ENCODE data around the gene MRPL42.
"Not testable (repeated sequence)": the region's sequence is repeated elsewhere in the genome, so short reads cannot be mapped to it uniquely, and the experiment has no call there.

Gene MRPL42

DNA sequence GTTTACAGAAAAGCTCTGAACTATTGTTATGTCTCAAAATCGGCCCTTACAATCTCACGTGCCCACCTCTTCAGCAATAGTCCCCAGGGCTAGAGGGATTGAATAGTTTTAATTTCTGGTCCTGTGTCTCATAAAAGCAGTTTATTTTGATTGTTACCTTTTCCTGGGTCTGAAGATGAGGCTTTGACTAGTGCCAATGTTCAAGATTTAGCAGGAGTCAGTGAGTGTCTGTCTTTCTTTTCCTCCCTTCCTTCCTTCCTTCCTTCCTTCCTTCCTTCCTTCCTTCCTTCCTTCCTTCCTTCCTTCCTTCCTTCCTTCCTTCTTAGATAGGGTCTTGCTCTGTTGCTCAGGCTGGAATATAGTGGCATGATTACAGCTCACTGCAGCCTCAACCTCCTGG, 80.5 kb downstream of the MRPL42 start:
- no peak for DNase-seq (ENCODE audit: low spot score)

DNA sequence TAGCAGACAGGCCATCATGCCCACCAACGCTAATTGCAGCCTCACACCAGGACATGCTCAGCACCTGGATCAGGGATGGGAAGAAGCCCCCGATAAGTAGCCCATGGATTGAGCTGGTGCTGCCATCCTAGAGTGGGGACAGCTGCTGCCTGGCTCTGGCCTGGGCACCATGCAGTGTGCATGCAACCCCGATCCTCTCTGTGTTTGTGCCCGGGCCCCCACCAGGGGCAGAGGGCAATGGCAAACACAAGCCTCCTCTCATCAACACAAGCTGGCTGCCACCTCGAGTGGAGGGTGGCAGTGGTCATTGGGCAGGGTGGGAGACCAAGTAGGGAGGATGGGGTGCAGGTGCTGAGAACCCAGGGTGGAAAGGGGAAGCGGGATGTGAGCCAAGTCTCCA, 81.9 kb downstream of the MRPL42 start:
- DNase-seq (ENCODE audit: low spot score) = no peak

DNA sequence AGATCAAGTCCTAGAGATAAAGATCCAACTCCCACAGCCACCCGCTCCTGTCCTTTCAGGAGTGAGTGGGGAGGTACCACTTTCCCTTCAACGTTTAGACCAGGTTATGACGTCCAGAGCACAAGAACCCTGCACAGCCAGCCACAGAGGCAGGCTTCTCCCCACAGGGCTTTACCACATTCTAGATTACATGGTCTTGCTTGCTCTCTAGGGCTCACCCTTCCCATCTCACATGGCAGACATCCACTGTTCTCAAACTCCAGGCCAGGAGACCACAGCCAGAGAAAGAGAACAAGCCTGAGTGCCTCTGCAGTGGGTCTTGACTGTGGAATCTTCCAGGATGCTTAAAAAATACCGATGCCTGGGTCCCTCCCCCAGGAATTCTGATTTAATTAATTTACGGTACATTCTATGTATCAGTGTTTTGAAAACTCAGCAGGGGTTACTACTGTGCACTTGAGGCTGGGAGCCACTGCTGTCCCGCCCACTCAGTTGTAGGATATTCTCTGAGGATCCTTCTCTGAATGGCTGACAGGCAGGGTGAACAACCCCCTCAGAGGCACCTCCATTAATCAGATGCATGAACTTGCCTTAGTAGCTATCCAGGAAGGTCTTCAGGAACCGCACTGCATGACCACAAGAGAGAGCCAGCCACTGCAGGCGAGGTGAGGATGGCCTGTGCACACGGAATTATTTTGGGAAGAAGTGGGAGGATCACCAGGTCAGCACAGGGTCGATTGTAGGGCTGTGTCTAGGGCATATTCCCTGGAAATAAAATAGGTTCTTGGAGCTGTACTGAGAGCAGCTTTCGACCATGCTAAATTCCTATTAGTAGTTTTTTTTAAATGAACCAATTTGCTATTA, 83.7 kb downstream of the MRPL42 start:
- no peak for DNase-seq (ENCODE audit: low spot score)

DNA sequence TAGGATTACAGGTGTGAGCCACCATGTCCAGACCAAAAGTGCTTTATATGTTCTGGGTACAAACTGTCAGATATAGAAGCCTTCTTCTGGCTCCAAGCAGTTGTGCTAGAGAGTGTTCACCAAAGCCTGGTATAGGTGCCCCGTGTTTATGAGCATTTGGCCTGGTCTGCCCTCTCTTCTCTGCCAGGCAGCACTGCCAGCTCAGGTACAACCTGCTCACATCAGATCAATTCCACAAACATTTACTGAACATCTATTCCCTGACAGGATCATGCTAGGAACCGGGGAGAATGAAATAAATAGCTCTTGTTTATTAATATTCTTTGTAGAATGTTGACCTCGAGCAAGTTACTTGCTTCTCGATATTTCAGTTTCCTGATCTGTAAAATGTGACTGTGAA, 85.1 kb downstream of the MRPL42 start:
- DNase-seq (ENCODE audit: low spot score) = no peak

DNA sequence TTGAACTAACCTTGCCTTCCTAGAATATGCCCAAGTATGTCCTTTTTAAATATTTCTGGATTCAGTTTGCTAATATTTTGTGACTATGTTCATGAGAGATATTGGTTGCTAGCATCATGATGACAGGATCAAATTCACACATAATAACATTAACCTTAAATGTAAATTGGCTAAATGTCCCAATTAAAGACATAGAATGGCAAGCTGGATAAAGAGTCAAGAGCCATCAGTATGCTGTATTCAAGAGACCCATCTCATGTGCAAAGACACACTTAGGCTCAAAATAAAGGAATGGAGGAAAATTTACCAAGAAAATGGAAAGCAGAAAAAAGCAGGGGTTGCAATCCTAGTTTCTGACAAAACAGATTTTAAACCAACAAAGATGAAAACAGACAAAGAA, 90.6 kb downstream of the MRPL42 start:
- DNase-seq (ENCODE audit: low spot score) = not testable (repeated sequence)

DNA sequence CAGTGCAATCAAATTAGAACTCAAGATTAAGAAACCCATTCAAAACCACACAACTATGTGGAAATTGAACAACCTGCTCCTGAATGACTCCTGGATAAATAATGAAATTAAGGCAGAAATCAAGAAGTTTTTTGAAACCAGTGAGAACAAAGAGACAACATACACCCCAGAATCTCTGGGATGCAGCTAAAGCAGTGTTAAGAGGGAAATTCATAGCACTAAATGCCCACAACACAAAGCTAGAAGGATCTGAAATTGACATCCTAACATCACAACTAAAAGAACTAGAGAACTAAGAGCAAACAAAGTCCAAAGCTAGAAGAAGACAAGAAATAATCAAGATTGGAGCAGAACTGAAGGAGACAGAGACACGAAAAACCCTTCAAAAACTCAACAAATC, 91.4 kb downstream of the MRPL42 start:
- DNase-seq (ENCODE audit: low spot score) = not testable (repeated sequence)

DNA sequence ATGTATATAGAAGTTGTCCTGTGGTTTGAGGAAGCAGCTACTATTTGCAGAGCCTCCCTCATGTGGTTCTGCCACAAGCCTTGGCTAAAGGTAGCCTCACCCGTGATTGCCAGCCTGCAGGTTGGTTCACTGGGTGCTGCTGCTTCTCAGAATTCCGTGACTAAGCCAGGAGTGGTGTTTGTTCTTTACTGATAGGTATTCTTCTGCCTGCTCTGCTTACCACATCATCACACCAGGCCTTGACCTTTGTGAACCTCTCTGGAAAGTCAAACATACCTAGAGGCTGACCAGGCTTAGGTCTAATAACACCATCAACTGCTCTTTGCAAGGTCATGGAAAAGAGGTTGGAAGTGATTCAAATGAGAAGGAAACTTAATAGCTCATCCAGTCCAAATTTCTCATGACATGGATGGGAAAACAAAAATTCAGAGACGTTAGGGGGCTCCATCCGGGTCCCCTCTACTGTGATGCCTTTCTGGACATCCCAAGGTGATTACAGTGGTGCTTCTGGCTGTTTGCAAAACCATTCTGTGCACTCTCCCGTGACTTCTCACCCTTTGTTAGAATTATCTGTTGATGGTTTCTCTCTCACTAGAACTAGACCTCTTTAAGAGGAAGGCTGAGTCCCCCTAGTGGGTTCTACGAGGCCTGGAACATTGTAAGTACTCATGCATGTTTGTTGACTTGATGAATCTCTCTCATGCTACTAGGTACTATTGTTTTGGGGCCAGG, 96.7 kb downstream of the MRPL42 start:
- no peak for DNase-seq (ENCODE audit: low spot score)

DNA sequence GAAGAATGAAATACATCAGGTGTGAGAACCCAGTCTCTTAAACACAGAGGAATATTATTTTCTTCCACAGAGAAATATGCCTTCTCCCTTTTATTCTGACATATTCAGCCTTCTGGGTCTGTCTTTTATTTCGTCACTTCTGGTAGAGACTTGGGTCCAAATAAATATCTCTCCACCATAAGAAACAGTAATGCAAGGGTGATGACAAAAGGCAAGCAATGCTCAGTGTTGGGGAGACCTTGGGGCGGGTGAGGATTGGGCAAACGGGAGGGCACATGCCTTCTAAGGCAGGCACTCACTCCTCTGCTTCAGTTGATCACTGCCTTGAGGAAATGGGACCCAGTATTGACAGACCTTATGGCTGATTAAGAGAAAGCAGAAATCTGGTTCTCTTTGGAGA, 98.4 kb downstream of the MRPL42 start:
- DNase-seq (ENCODE audit: low spot score) = no peak
